GM23248 (cell line): Measurements from ENCODE around the gene BIK.

ENCODE experiments used
- EZH2 ChIP-seq: fragments of 200-600 bp; sonication (generic); IDR thresholded peaks from 2 replicates; pipeline ENCODE4 v1.6.1; 2018; ENCODE audit warnings: antibody characterized with exemption, mild to moderate bottlenecking; ENCODE audit not compliant: insufficient read depth, poor library complexity, severe bottlenecking
- EZH2phosphoT487 ChIP-seq: fragments of 200-600 bp; sonication (generic); IDR thresholded peaks from 2 replicates; pipeline ENCODE4 v1.6.1; 2018; ENCODE audit warnings: antibody characterized with exemption, moderate library complexity, mild to moderate bottlenecking, low read depth; ENCODE audit not compliant: insufficient read depth

GRCh38 chr22:43098356-43098755 lies 12.2 kb upstream of the BIK start:
- TF ChIP-seq EZH2 (no peak), EZH2phosphoT487 (no peak)
